Cardiac fibroblast (primary cell): ENCODE data around the gene SLC6A17.

Experiments
- DNase-seq, 2 donors: peaks; one replicate each; pipeline versions ENCODE4 v3.0.0 to v3.0.0-alpha.2; 2010; ENCODE audit warnings: low read depth in 2 of 2
- H3K4me3 ChIP-seq, 2 donors: replicated peaks in 1 of 2; 1 replicate in 1 of 2; 2 replicates in 1 of 2; pipeline ENCODE4 v1.5.1; 2011; ENCODE audit warnings: low read depth in 2 of 2, low read length in 2 of 2, mild to moderate bottlenecking in 2 of 2, moderate library complexity in 1 of 2
- TF ChIP-seq, protein P1 (sequence below): IDR thresholded peaks from one replicate; pipeline ENCODE4 v1.5.1; 2011; ENCODE audit warnings: low read depth, mild to moderate bottlenecking, low read length, inconsistent platforms

Gene SLC6A17

GRCh38 chr1:110205591-110206155 lies 55.4 kb downstream of the SLC6A17 start:
- no peak for DNase-seq
- H3K4me3 ChIP-seq = no peak overlapping the region
- TF ChIP-seq, protein P1, sequence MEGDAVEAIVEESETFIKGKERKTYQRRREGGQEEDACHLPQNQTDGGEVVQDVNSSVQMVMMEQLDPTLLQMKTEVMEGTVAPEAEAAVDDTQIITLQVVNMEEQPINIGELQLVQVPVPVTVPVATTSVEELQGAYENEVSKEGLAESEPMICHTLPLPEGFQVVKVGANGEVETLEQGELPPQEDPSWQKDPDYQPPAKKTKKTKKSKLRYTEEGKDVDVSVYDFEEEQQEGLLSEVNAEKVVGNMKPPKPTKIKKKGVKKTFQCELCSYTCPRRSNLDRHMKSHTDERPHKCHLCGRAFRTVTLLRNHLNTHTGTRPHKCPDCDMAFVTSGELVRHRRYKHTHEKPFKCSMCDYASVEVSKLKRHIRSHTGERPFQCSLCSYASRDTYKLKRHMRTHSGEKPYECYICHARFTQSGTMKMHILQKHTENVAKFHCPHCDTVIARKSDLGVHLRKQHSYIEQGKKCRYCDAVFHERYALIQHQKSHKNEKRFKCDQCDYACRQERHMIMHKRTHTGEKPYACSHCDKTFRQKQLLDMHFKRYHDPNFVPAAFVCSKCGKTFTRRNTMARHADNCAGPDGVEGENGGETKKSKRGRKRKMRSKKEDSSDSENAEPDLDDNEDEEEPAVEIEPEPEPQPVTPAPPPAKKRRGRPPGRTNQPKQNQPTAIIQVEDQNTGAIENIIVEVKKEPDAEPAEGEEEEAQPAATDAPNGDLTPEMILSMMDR = no peak

GRCh38 chr1:110206261-110206920 lies 56.1 kb downstream of the SLC6A17 start:
- H3K4me3 ChIP-seq = no peak overlapping the region
- no peak for DNase-seq
- TF ChIP-seq, protein P1 = no peak

- no peak overlapping the region for H3K4me3 ChIP-seq
- TF ChIP-seq, protein P1 = peak; percentile 91
- peak; percentile 57 to 58 for DNase-seq
These were observed 57.5 kb downstream of the SLC6A17 start for GRCh38 chr1:110207831-110208230.

GRCh38 chr1:110208916-110209645 lies 58.8 kb downstream of the SLC6A17 start:
- no peak for DNase-seq
- TF ChIP-seq, protein P1 = no peak
- H3K4me3 ChIP-seq = peak overlapping the region in 1 of 2 donors; percentile 51

DNA sequence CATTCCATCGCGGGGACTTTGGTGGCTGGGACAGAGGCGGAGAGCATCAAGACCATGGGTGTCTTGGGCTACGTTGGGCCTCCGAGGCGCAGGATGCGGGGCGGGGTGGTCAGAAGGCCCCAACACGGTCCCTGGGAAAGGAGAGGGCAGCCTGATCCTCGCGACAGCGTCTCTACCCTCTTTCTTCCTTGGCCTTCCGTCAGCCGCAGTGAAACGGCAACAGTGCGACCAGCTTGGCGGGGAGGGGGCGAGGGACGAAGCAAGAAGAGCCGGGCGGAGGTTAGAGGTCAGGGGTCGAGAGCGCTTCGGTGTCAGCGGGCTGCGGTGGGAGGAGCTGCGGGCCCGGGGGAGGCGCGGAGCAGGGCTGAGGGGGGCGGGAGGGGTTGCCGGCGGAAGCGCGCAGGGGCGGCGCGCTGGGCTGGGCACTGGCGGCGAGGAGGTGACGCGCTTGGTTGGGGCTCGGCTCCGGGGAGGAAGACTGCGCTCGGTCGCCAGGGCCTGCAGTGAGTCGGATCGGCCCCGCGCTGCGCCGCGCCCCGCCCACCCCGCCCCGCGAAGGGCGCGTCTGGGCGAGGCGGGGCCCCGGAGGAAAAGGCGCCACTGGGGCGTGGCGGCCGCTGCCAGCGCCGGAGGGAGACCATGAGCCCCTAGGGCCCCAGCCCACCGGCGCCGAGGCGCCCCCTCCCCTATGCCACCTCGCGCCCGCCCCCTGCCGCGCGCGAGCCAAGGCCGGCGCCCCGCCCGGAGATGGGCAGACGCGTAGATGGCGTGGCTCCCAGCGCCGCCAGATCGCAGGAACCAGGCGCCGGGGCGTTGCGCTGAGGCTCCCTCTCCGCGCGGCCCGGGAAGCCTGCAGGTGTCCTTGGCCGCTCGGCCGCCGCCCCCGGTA lies 59.7 kb downstream of the SLC6A17 start, which contains the start of gene KCNC4:
KCNC4 (plus strand) TSS at position 600 of the 889 bp plus-strand sequence. CDS start 1,186 bp downstream, outside the sequence.
- peak within 1 kb of the TSS; percentile 51 to 53 for H3K4me3 ChIP-seq
- TF ChIP-seq, protein P1 = no peak
- peak; percentile 65 to 83 for DNase-seq
